GM18858 (cell line): ENCODE data around the gene ACTL8.

Experiments used
- ATAC-seq: cut with Tn5 transposase; IDR thresholded peaks from one replicate; pipeline ENCODE4 v1.9.1; 2021; ENCODE audit not compliant: unreplicated experiment

ACTL8 gene

GRCh38 chr1:17798011-17798410, 42.9 kb downstream of the ACTL8 start:
- ATAC-seq: no peak

DNA sequence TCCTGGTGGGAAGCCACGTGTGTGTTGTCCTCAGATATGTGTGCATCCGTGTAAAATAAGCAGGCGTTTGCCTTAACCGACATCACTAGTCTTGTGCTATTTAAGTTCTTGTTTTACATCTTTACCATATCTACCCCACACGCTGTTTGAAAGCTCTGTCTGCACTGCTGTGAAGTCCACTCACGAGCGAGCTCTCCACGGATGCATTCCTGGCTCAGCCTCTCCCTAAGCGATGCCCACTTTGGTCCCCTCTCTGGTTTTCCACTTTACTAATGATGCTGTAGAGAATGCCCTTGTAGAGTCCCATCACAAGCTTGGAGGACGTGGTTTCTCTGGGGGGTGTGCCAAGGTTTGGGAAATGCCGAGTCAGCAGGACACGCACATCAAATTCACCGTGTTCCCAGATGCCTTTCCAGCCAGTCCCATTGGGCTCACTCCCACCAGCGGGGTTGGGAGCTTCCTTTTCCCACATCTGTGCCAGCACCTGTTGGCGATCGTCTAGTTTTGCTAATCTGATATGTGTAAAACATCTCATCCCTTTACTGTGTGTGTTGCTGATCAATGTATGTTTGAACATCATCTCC, 43.8 kb downstream of the ACTL8 start:
- ATAC-seq: no peak

GRCh38 chr1:17799642-17800041, 44.5 kb downstream of the ACTL8 start:
- ATAC-seq: no peak

DNA sequence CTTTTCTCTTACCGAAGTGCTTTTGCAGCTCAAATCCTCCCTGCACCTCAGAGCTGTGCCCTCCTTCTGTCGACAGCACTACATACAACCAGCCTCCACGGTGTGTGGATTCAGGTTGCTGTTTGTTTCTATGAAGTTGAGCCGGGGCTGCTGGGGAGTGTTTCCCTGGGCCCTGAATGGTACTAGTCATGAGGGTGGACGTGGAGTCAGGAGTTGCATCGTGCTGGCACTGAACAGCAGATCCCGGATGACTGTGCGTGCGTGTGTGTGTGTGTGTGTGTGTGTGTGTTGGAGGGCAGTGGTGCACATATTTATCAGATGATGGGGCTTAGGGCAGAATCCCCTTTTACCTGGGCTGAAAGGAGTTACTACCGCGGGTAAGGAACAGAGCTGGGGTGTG, 47.0 kb downstream of the ACTL8 start:
- no peak for ATAC-seq

DNA sequence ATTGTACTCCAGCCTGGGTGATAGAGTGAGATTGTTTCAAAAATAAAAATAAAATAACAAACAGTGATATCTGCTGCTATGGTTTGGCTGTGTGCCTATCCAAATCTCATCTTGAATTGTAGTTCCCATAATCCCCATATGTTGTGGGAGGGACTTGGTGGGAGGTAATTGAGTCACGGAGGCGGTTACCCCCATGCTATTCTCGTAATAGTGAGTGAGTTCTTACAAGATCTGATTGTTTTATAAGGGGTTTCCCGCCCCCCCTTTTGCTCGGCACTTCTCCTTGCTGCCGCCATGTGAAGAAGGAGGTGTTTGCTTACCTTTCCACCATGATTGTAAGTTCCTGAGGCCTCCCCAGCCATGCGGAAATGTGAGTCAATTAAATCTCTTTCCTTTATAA, 47.8 kb downstream of the ACTL8 start:
- no peak for ATAC-seq

DNA sequence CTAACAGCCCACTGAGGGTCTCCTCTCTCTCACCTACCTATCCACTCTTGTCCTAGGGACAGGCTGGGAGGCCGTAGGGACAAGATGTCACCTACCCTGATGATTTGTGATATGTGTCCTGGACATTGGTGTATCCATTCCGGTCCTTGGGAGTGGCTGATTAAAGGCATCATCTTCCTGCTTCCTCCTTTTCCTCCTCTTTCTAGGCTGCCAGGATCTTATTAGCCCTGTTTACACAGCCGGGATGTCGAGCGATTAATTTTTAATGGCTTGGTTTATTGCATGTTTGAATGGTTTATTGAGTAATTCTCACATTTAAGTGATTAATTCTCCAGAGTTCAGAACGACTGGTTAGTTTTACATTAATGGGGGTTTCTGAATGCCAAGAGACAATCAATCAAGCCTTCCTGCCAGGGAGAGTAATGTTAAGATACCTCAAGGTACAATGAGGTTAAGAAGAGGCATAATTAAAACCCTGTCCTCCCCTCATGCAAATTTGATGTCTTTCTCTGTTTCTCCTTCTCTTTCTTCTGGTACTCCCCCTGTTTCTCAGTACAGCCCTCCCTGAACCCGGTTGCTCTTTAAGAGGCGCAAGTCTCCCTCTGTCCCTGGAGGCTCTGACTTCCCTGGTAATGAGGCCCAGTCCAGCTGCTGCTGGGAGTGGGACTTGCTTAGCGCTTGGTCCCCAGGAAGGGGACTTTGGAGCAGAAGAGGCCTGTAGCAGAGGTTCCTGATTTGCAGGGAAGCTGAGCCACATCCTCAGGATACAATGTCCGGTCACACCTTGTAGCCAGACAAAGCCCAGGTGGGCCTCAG, 50.9 kb downstream of the ACTL8 start:
- no peak for ATAC-seq

GRCh38 chr1:17808816-17809215, 53.7 kb downstream of the ACTL8 start:
- no peak for ATAC-seq

- no peak for ATAC-seq
These were observed 55.5 kb downstream of the ACTL8 start for GRCh38 chr1:17810668-17811067.

DNA sequence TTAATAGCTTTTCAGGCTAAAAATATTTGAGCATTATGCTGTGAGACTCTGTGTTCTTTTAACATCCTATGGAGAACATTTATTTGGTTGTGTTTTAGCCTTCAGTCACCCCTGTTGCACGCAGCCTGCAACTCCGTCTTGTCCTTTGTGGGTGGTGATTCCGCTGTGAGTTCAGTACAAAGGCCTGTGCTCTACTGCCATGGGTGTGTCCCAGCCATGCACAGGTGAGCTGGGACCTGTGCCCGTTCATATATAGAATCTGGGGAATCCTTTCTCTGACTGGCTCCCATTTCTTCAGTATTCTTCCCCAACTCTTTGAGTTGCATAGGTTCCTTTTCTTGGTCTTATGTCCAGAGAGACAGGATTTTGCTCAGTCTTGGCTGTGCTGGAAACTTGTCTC, 61.4 kb downstream of the ACTL8 start:
- no peak for ATAC-seq

DNA sequence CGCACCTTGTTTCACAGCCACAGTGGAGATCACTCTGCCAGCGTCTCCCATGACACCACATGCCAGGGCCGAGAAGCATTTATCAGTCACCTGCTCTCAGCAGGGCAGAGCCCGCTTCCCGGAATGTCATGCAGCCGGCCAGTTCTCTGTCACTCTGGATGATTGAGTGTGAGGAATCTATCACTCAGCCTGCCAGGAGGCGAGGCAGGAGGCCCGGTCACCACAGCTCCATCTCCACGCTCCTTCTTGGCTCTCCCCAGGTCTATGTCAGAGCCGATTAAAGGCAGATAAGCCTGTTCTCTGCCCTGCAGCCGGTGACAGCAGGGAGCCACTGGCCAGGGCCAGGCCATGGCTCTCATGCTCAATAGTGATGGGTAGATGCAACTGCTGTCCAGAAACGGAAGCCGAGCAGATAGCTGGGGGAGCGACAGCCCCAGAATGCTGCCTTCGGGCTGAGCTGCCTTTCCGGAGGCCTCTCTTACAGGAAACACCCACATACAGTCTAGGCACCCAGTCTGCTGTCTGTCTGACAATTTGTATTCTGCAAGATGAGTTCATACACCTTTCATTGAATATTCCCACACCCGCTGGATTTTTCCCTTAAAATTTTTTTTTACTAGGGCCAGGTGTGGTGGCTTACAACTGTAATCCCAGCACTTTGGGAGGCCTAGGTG, 64.1 kb downstream of the ACTL8 start:
- ATAC-seq: no peak

- no peak for ATAC-seq
These were observed 65.1 kb downstream of the ACTL8 start for GRCh38 chr1:17820198-17820597.

DNA sequence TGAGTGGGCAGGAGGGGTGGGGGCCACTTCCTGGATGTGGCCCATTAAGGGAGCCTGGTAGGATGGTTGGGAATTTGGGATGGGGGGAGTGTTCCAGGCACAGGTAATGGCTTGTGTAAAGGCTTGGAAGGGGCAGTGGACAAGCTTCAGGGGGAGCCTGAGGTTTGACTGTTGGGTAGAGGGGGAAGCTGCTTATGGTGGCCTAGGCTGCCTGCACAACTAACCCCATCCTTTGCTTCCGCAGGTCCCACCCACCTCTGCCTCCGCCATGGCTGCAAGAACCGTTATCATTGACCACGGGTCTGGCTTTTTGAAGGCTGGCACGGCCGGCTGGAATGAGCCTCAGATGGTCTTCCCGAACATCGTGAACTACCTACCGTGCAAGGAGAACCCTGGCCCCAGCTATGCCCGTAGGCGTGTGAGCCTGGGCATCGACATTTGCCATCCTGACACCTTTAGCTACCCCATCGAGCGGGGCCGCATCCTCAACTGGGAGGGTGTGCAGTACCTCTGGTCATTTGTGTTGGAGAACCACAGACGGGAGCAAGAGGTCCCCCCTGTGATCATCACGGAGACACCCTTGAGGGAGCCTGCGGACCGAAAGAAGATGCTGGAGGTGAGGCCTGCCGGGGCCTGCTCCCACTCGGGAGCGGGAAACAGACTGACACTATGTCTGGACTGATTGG, 67.8 kb downstream of the ACTL8 start:
- ATAC-seq: no peak

GRCh38 chr1:17825273-17826164, 70.4 kb downstream of the ACTL8 start:
- no peak for ATAC-seq

DNA sequence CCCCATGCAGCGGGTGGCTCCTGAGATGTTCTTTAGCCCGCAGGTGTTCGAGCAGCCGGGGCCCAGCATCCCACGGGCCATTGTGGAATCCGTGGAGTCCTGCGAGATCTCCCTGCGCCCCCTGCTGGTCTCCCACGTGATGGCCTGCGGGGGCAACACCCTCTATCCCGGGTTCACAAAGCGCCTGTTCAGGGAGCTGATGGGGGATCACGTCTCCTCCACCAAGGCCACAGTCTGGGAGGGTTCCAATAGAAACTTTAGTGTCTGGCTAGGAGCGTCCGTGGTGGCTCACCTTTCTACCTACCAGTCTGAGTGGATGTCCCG, 71.0 kb downstream of the ACTL8 start:
- no peak for ATAC-seq

DNA sequence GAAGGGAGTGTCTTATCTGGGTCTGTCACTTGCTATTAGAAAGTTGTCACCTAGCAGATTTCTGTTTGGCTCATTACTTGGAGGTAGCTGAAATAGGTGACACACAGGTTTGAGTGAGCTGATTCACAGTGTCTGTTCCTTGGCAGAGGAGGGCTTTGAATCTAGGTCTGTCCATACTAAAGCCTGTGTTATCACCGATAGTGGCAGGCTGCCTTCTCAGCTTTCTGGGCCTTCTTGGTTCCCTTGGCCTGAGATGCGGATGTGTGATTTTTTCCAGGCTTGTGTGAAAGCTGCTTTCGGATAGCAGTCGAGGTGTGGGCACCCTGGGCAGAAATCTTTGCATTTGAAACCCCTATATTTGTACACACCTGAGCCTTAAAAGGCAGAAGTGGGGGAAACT, 73.9 kb downstream of the ACTL8 start:
- no peak for ATAC-seq

DNA sequence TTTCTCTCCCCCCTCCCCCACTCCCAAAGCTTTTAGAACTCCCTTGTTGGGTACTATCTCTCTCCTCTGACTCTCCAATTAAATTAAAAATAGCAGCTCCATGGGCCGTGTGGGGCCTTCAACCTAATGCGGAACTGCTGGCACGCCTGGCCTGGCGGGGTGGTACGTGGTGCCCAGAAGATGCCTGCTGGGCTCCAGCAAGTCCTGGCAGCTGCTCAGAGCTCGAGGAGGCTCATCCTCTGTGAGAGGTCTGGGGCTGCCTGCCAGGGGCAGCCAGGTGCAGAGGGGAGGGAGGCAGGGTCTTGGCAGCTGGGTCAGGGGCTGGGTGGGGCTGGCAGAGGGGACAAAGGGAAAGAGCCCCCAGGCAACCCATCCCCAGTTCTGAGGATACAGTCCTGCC, 74.4 kb downstream of the ACTL8 start:
- ATAC-seq: no peak

DNA sequence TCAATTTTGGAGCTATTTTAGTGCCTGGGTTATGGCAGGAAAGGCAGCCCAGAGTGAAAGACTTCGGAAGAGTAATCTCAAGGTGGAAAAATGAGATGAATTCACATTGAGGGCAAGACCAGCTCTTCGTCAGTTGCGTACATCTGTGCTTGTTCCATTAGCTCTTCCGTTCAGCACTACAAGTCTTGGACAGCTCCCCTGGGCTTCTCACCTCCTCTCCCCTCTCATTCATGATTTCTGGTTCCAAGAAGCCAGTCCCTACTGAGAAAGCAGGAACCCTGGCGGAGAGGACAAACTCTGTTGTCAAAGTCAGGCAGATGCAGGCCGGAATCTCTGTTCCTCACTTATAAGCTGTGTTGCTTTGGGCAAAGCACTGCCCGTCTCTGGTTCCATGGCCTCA, 76.5 kb downstream of the ACTL8 start:
- ATAC-seq: no peak

DNA sequence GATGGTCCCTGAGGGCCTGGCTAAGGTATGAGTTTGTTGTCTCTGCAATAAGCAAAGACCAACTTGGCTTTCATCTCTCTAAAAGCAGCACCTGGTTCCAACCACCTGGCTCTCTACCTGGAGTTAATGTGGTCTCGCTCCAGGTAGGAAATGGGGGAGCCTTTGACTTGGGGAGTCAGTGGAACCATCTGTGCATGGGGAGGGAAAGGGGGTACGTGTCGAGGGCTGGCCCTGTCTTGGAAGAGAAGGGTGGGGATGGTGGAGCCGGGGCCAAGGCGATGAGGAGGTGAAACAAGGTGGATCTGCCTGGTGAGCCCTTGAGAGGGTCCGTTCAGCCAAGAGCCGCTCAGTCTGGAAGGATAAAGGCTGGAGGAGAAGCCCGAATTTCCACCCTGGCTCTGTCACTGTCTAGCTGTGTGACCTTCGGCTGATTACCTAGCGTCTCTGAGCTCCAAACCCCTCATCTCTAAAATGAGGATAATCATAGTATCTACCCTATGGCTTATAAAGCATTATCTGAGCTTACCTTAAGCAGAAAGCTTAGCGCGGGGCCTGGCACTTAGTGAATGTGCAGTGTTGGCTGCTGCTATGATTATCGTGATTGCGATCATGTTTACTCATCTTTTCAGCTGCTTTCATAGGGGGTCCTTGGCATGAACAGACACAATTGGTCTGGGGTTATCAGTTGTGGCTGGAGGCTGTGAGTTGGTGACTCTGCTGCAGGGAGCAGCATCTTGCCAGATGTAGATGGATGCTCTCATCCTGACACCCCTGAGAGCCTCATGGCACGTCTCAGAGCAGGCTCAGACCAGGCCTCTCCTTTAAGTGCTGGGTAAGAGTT, 78.7 kb downstream of the ACTL8 start:
- no peak for ATAC-seq

- ATAC-seq: no peak
These were observed 79.5 kb downstream of the ACTL8 start for GRCh38 chr1:17834561-17835100.
